HG02759 (cell line): ENCODE measurements around the gene SUSD4.

Source experiments
- ATAC-seq: cut with Tn5 transposase; IDR thresholded peaks from one replicate; pipeline ENCODE4 v1.9.1; 2021; ENCODE audit warnings: mild to moderate bottlenecking, moderate library complexity; ENCODE audit not compliant: unreplicated experiment

Gene SUSD4

GRCh38 chr1:223233410-223234169 lies 130.4 kb downstream of the SUSD4 start:
- no peak for ATAC-seq

- ATAC-seq: no peak
Measured at GRCh38 chr1:223233019-223233409, 131.0 kb downstream of the SUSD4 start.

GRCh38 chr1:223231581-223231980 lies 132.4 kb downstream of the SUSD4 start:
- no peak for ATAC-seq

- no peak for ATAC-seq
Measured at GRCh38 chr1:223231011-223231572, 132.9 kb downstream of the SUSD4 start.

GRCh38 chr1:223230161-223230881 lies 133.7 kb downstream of the SUSD4 start:
- ATAC-seq: no peak

DNA sequence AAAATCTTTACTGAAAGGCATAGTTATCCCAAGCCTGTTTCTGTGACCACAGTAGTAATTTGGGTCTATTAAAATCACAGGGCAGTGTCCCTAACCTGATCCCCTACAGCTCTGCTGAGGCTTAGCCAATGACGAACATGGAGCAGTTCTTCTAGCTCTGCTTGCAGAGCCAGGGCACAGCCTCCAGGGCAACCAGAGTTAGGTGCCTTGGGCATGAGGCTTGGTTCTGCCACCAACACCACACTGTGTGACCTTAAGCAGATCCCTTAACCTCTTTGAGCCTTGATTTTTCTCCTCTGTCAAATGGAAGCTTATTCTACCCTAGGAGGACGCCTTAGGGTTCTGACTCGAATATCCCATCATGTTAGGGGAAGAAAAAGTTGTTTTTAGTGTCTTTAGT lies 134.2 kb downstream of the SUSD4 start:
- no peak for ATAC-seq

- ATAC-seq: no peak
Measured at GRCh38 chr1:223228931-223229528, 134.9 kb downstream of the SUSD4 start.

DNA sequence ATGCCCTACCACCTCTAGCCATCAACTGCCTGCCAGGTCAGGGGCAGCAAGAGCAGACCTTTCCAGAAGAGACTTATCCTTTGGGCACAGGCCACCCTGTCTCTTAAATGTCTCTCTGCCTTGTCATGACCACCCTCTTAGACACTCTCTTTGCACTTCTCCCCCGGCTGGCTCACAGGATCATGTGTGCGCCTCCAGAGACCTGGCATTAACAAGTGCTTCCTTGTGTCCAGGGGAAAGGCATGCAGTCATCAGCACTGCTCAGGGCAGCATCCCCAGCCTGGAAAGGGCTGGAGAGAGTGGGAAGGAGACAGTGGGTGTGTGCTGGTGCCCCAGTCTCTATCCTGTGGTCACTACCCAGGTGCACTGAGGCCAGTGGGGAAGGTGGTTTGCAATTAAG lies 135.8 kb downstream of the SUSD4 start:
- no peak for ATAC-seq

DNA sequence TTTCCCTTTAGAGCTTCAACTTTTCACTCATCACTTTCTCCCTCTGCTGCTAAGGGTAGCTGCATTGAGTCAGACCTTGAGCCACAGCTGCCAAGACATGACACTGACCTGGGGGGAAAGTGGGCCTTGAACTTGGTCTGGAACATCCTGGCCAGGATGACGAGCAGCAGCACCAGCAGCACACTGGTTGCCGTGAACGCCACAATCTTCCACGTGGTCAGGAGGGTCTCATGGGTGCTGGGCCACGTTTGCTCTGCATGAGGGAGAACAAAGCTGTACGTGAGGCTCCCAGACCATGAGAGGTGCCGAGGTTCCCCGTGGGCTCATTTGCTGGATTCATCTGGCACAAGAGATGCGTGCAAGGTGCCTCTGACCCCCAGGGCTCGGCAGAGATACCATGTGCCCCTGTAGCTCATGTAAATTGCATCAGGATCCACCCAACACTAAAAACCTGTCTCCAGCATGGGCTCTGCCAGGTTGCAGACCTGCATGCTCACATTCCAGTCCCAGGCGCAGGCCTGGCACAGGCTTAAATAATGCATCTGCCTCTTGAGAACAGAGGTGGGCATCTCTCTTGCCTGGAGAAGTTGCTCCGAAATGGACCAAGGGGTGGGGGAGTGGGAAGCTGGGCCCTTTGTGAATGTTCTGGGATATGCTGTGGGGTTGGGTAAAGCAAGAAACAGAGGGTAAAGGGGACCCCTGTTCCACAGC lies 136.3 kb downstream of the SUSD4 start:
- no peak for ATAC-seq

- no peak for ATAC-seq
Measured at GRCh38 chr1:223227031-223227430, 136.9 kb downstream of the SUSD4 start.

DNA sequence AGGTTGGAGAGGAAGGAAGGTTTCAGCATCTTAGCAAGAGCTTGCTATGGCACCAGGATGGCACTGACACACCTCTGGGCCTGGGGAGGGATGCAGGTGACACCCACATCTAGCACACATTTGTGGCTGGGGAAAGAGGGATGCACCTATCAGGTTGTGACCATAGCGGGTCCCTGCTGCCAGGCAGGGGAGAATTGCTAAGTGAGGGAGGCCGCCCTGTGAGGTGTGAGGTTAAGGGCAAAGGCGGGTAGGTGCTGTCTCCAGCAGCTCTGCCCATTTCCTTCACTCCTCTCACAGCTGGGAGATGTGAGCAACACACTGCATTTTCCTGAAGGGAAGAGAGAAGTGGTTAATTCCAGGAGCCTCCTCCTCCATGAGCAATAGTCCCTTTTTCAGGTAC lies 137.7 kb downstream of the SUSD4 start:
- no peak for ATAC-seq

GRCh38 chr1:223225481-223225880 lies 138.5 kb downstream of the SUSD4 start:
- no peak for ATAC-seq

- no peak for ATAC-seq
Measured at GRCh38 chr1:223225061-223225460, 138.9 kb downstream of the SUSD4 start.

- no peak for ATAC-seq
Measured at GRCh38 chr1:223224465-223224864, 139.5 kb downstream of the SUSD4 start.

GRCh38 chr1:223223091-223223995 lies 140.6 kb downstream of the SUSD4 start:
- no peak for ATAC-seq

GRCh38 chr1:223222377-223222776 lies 141.6 kb downstream of the SUSD4 start:
- no peak for ATAC-seq

DNA sequence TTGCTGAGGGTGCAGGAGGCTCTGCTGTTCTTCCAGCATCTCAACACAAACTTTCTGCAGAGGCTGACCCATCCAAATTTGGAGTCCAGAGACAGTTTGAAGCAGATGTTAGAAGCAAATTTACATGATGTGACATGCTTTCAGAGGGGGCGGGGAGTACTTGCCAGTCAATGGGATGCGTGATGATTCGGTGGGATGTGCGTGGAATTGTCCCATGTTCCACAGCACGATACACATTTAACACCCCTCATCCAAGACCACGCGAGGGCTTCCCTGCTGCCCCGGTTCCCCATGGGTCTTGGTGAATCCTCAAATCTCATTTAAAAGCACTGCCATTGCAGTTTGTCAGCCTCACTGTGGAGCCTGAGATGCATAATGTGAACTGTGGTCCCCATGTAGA lies 142.3 kb downstream of the SUSD4 start:
- ATAC-seq: no peak

- ATAC-seq: no peak
Measured at GRCh38 chr1:223219846-223220610, 143.9 kb downstream of the SUSD4 start.

GRCh38 chr1:223219318-223219635 lies 144.7 kb downstream of the SUSD4 start:
- no peak for ATAC-seq
